Activated CD8-positive, alpha-beta memory T cell treated with anti-CD3 and anti-CD28 coated beads, Interleukin-2, amount 50 U/mL, for 24 hours (primary cell): ENCODE data around the gene CEP19.
A peak's percentile ranks its signal among the peaks of the same experiment; 100 is the strongest.

ENCODE experiments used
- DNase-seq: peaks from one replicate; pipeline ENCODE4 v3.0.0-alpha.2; 2020; ENCODE audit errors: extremely low read depth

CEP19 gene

GRCh38 chr3:196708467-196708866 lies 3.6 kb downstream of the CEP19 start:
- no peak for DNase-seq

- no peak for DNase-seq
These were observed 4.5 kb downstream of the CEP19 start for GRCh38 chr3:196707566-196707965.

GRCh38 chr3:196706731-196707130 lies 5.3 kb downstream of the CEP19 start:
- no peak for DNase-seq

GRCh38 chr3:196706327-196706726 lies 5.7 kb downstream of the CEP19 start:
- no peak for DNase-seq

- DNase-seq, result no peak
These were observed 11.2 kb downstream of the CEP19 start for GRCh38 chr3:196700801-196701200.

- DNase-seq, result no peak
These were observed 12.3 kb downstream of the CEP19 start for GRCh38 chr3:196699749-196700148.

GRCh38 chr3:196697270-196697669 lies 14.8 kb downstream of the CEP19 start:
- DNase-seq, result no peak

GRCh38 chr3:196695849-196696226 lies 16.2 kb downstream of the CEP19 start:
- DNase-seq, result no peak

- DNase-seq, result no peak
These were observed 16.9 kb downstream of the CEP19 start for GRCh38 chr3:196694941-196695848.

GRCh38 chr3:196694202-196694638 lies 17.8 kb downstream of the CEP19 start:
- DNase-seq, result no peak

- no peak for DNase-seq
These were observed 20.7 kb downstream of the CEP19 start for GRCh38 chr3:196691386-196691785.

GRCh38 chr3:196689941-196690660 lies 21.9 kb downstream of the CEP19 start:
- no peak for DNase-seq

- DNase-seq, result no peak
These were observed 23.7 kb downstream of the CEP19 start for GRCh38 chr3:196688349-196688748.

- no peak for DNase-seq
These were observed 25.6 kb downstream of the CEP19 start for GRCh38 chr3:196686436-196686835.

GRCh38 chr3:196684548-196685407 lies 27.3 kb downstream of the CEP19 start:
- DNase-seq, result peak; percentile 39

- DNase-seq, result no peak
These were observed 34.1 kb downstream of the CEP19 start for GRCh38 chr3:196677931-196678330.

GRCh38 chr3:196677353-196677752 lies 34.7 kb downstream of the CEP19 start:
- DNase-seq, result no peak

GRCh38 chr3:196673632-196674031 lies 38.4 kb downstream of the CEP19 start:
- DNase-seq, result no peak

- DNase-seq, result no peak
These were observed 41.7 kb downstream of the CEP19 start for GRCh38 chr3:196670339-196670738.

- DNase-seq, result no peak
These were observed 44.8 kb downstream of the CEP19 start for GRCh38 chr3:196667056-196667825.
